ENCODE data around the gene FOXP1.

DNA sequence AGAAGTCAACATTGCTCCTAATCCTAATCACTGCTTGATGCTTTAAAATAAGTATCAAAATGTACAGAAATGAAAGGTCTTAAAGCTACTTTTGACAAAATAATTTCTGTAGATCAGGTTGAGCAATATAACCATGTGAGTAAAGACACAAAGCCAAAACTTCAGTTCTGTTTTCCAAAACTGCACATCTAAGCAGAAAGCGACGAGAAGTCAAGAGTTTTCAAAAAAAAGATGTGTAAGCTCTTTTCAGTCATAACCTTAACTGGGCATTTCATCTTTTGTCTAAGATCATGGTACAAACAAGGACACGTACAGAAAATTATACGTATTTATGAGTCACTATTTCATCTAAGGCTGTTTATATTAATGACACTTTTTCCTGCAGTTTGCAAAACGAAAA is 608.8 kb downstream of the FOXP1 start:
- TF ChIP-seq L3MBTL2 (conservative IDR thresholded peaks at IDR 0.05) (no peak), ZNF384 (IDR thresholded peaks at IDR 0.05) (no peak), CTBP1 (IDR thresholded peaks at IDR 0.05; ENCODE audit: borderline replicate concordance) (no peak), ARNT (IDR thresholded peaks at IDR 0.05) (no peak), TARDBP (IDR thresholded peaks at IDR 0.05) (no peak), FOXM1 (IDR thresholded peaks at IDR 0.05; ENCODE audit: borderline replicate concordance) (no peak), BHLHE40 (IDR thresholded peaks at IDR 0.05; ENCODE audit: borderline replicate concordance) (no peak), ELF4 (IDR thresholded peaks at IDR 0.05) (no peak), SP1 (IDR thresholded peaks at IDR 0.05) (no peak), SUZ12 (IDR thresholded peaks at IDR 0.05) (no peak), NFRKB (IDR thresholded peaks at IDR 0.05) (no peak)
- TF ChIP-seq, protein P1, sequence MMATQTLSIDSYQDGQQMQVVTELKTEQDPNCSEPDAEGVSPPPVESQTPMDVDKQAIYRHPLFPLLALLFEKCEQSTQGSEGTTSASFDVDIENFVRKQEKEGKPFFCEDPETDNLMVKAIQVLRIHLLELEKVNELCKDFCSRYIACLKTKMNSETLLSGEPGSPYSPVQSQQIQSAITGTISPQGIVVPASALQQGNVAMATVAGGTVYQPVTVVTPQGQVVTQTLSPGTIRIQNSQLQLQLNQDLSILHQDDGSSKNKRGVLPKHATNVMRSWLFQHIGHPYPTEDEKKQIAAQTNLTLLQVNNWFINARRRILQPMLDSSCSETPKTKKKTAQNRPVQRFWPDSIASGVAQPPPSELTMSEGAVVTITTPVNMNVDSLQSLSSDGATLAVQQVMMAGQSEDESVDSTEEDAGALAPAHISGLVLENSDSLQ (IDR thresholded peaks at IDR 0.05) = no peak

Data from HEK293T (cell line).